BJ (cell line): ENCODE measurements around the gene TBC1D8. TPM values are rescaled to one million over a fixed set of nuclear protein-coding genes. Genes with fewer than 3 reads are reported as not detected.

ENCODE experiments used
- CTCF ChIA-PET: fragments of 350-600 bp; formaldehyde crosslinking; extraction: SDS; loops from one replicate; lab custom pipeline; 2021; ENCODE audit warnings: antibody characterized with exemption, inconsistent platforms; lab: Yijun Ruan, JAX
- POLR2A ChIA-PET: fragments of 300-600 bp; sonication (Branson Sonifier 250); formaldehyde crosslinking; extraction: SDS; loops from one replicate; lab custom pipeline; 2021; ENCODE audit warnings: antibody characterized with exemption; lab: Charles Lee
- DNase-seq: peaks from one replicate; pipeline ENCODE4 v3.0.0-alpha.2; 2011; ENCODE audit warnings: low read depth
- H3K27me3 ChIP-seq: 2 replicates; pipeline ENCODE4 v1.6.0; 2011; ENCODE audit warnings: low read length; ENCODE audit not compliant: control insufficient read depth, insufficient read depth
- H3K36me3 ChIP-seq: 2 replicates; pipeline ENCODE4 v1.5.1; 2011; ENCODE audit warnings: low read length; ENCODE audit not compliant: control insufficient read depth, insufficient read depth
- H3K4me3 ChIP-seq: 2 replicates; pipeline ENCODE4 v1.5.1; 2011; ENCODE audit warnings: low read depth, mild to moderate bottlenecking, control low read depth, low read length
- polyA plus RNA-seq: library from polyadenylated mRNA; depleted of rRNA; stranded (reverse); fragments of >200 nt; gene quantifications from 2 replicates; pipeline ENCODE4 v1.2.3, GENCODE V29; 2011
- TF ChIP-seq, protein P1 (sequence below): IDR thresholded peaks from 2 replicates; pipeline ENCODE4 v1.5.1; 2011; ENCODE audit warnings: low read depth, mild to moderate bottlenecking, control low read depth, inconsistent platforms, low read length, moderate library complexity; ENCODE audit not compliant: insufficient read depth

TBC1D8 gene
- polyA plus RNA-seq, 1 experiment = 8.8 TPM

DNA sequence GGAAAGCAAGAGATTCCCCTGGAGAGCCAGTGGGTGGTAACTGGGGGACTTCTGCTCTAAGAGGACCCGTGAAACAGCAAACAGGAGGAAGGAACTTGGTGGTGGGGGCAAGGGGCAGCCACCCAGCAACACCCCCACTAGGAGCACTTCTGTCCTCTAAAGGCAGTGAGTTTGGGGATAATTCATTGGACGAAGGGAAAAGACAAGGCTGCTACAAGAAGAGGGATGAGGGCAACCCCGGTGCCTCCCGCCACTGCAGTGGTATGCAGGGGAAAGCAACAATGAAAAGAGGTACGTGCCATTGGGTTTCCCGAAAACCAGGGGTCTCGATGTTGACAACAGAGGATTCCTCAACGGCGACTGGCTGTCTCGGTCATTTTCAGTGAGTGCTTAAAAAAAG lies 140.0 kb downstream of the TBC1D8 start:
- ChIA-PET CTCF (interaction anchor here (1.0 kb wide), 1 partner anchor 194 kb away, joined by 3 read pairs; no protein-coding TSS in a partner anchor), POLR2A (no interaction called here)
- Histone ChIP-seq H3K27me3 (no peaks in the 10 kb centered on the region), H3K4me3 (no peak overlapping the region), H3K36me3 (peaks cover 10% of the 10 kb centered on the region)
- no peak for DNase-seq
- TF ChIP-seq, protein P1, sequence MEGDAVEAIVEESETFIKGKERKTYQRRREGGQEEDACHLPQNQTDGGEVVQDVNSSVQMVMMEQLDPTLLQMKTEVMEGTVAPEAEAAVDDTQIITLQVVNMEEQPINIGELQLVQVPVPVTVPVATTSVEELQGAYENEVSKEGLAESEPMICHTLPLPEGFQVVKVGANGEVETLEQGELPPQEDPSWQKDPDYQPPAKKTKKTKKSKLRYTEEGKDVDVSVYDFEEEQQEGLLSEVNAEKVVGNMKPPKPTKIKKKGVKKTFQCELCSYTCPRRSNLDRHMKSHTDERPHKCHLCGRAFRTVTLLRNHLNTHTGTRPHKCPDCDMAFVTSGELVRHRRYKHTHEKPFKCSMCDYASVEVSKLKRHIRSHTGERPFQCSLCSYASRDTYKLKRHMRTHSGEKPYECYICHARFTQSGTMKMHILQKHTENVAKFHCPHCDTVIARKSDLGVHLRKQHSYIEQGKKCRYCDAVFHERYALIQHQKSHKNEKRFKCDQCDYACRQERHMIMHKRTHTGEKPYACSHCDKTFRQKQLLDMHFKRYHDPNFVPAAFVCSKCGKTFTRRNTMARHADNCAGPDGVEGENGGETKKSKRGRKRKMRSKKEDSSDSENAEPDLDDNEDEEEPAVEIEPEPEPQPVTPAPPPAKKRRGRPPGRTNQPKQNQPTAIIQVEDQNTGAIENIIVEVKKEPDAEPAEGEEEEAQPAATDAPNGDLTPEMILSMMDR = no peak

DNA sequence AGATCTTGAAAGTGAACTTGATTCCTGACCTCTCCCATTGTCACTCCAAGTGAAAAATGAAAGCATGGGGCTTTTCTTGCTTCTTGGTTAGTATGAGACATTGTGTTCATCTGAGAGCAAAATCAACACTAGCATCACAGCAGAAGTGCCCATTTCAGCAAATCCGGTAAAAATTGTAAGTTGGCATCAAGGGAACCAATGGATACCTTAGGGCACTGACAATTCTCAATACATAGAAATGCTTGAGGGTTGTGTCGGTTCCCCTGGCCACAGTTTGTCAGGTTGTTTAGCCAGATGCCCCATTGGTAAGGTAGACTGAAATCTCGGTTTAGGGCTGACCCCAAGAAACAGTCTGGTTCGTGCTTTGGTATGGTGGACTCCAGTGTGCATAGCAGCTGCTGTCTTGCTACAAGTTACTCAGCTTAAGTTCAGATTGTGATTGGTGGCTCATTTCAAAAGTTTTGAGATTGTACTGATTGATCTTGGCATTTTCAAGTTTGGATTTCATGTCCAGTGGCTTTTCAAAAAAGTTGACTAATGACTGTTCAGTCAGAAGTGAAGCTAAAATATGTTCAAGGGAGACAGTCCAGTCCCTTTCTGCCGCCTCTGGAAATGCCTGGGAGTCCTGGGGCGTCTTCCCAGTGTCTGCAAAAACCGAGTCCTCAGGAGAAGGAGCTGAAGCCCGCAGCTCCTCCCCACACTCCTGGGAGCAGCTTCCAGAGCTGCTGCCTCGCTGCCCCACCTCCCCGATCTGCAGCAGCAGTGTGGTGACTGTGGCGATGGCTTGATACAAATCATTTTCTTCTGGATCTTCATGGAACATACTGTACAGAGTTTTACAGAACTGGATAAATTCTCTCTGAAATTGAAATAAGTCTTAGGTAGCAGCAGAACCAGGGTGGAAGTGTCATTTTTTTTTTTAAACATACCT lies 143.5 kb downstream of the TBC1D8 start:
- CTCF ChIA-PET = interaction anchor here (0.8 to 1.5 kb wide), 3 partner anchors 145 to 274 kb away, joined by 3 to 4 read pairs (median 3); no protein-coding TSS in a partner anchor
- Histone ChIP-seq H3K4me3 (no peak overlapping the region), H3K36me3 (peaks cover 27% of the 10 kb centered on the region), H3K27me3 (no peaks in the 10 kb centered on the region)
- POLR2A ChIA-PET = interaction anchor here (0.6 kb wide), 1 partner anchor 262 kb away, joined by 4 read pairs; no protein-coding TSS in a partner anchor
- DNase-seq = no peak
- TF ChIP-seq, protein P1 = no peak

DNA sequence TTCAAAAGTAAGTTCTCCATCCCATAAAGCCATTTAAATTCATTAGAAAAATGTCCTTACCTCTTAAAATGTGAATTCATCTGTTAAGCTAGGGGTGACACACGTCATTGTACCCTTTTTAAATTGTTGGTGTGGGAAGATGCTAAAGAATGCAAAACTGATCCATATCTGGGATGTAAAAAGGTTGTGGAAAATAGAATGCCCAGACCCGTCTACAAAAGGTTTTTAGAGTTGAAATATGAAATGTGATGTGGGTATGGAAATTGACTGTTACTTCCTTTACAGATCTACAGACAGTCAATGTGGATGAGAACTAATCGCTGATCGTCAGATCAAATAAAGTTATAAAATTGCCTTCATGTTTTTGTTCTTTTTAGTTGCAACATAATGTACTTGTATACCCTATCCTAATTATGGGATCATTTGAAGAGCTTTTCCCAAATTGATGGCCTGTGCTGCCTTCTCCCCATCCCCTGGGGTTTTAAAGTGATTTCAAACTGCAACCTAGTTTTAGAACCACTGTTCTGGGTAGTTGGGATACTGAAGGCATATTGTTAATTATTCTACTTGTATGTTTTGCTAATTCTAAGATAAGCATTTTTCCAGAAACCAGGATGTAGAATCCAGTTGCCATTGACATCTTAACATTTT lies 145.0 kb downstream of the TBC1D8 start:
- H3K4me3 ChIP-seq = no peak overlapping the region
- CTCF ChIA-PET = interaction anchor here (0.8 to 2.7 kb wide), 2 partner anchors 31 to 276 kb away, joined by 3 to 7 read pairs; no protein-coding TSS in a partner anchor
- H3K36me3 ChIP-seq = peaks cover 27% of the 10 kb centered on the region
- DNase-seq = no peak
- POLR2A ChIA-PET = no interaction called here
- TF ChIP-seq, protein P1 = no peak
- no peaks in the 10 kb centered on the region for H3K27me3 ChIP-seq

DNA sequence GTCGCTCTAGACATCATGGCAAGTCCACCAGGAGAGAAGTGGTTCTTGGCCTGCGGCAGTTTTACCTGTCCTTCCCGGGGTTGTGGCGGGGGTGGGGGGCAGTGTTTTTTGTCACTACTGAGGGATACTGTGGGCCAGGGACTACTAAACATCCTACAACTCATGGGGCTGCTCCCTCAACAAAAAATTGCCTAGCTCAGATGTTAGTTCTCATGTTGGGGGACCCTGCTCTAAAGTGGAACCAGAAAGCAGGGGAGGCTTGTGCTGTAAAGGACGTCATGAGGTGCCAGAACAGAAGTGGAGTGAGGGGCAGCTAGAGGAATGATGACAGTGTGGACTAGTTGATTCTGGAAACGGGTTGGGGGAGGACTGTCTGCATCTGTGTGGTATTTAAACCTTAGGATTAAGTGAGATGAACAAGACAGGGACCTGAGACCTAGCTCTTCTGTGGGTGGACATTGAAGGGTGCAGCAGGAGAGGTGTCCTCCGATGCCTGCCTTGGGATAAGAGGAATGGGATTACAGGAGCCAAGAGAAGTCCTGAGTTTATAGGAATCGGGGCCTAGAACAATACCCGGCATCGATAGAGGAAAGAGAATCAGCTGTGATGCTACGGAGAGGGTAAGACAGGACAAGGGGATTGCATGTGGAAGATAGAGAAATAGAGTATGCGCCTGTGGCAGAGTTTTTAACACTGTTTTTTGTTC lies 146.4 kb downstream of the TBC1D8 start:
- ChIA-PET CTCF (interaction anchor here (0.8 to 3.5 kb wide), 6 partner anchors 8 to 398 kb away, joined by 3 to 22 read pairs (median 4); no protein-coding TSS in a partner anchor), POLR2A (no interaction called here)
- H3K36me3 ChIP-seq = peaks cover 26% of the 10 kb centered on the region
- no peak for DNase-seq
- TF ChIP-seq, protein P1 = no peak
- H3K4me3 ChIP-seq = no peak overlapping the region
- no peaks in the 10 kb centered on the region for H3K27me3 ChIP-seq
